GM19193 (cell line): ENCODE results near the gene MCOLN1.

ENCODE experiments used
- POLR2A ChIP-seq: IDR thresholded peaks from 4 replicates; pipeline ENCODE4 v1.6.1; 2011; ENCODE audit not compliant: insufficient read depth, insufficient read length; ENCODE audit errors: extremely low read depth

MCOLN1 gene

GRCh38 chr19:7528192-7528519, 5.7 kb downstream of the MCOLN1 start:
- no peak for TF ChIP-seq POLR2A

GRCh38 chr19:7528522-7529245, 6.3 kb downstream of the MCOLN1 start:
- no peak for TF ChIP-seq POLR2A

GRCh38 chr19:7529246-7529600, 6.8 kb downstream of the MCOLN1 start:
- no peak for TF ChIP-seq POLR2A

- TF ChIP-seq POLR2A: no peak
These were observed 7.4 kb downstream of the MCOLN1 start for GRCh38 chr19:7529610-7530490.

- no peak for TF ChIP-seq POLR2A
These were observed 11.0 kb downstream of the MCOLN1 start for GRCh38 chr19:7533281-7533885.

GRCh38 chr19:7533925-7534480, 11.6 kb downstream of the MCOLN1 start:
- peak; percentile 32 for TF ChIP-seq POLR2A

GRCh38 chr19:7534531-7535046, 12.2 kb downstream of the MCOLN1 start:
- no peak for TF ChIP-seq POLR2A

- peak; percentile 41 for TF ChIP-seq POLR2A
These were observed 12.9 kb downstream of the MCOLN1 start, which contains the start of gene PNPLA6 for GRCh38 chr19:7535047-7535997. PNPLA6 (plus strand) TSS chr19:7535717; CDS start chr19:7535789, 72 bp downstream.

- no peak for TF ChIP-seq POLR2A
These were observed 13.7 kb downstream of the MCOLN1 start for GRCh38 chr19:7535998-7536695.

GRCh38 chr19:7539827-7540425, 17.5 kb downstream of the MCOLN1 start:
- no peak for TF ChIP-seq POLR2A

- TF ChIP-seq POLR2A: no peak
These were observed 18.5 kb downstream of the MCOLN1 start for GRCh38 chr19:7540761-7541474.

GRCh38 chr19:7541475-7541824, 19.0 kb downstream of the MCOLN1 start:
- no peak for TF ChIP-seq POLR2A
